Naive B cell (primary cell): ENCODE data around the gene TNRC18. TPM values are rescaled to one million over a fixed set of nuclear protein-coding genes. Genes with fewer than 3 reads are reported as not detected.
"Not testable (repeated sequence)": the region's sequence is repeated elsewhere in the genome, so short reads cannot be mapped to it uniquely, and the experiment has no call there.

Source experiments
- ATAC-seq, 2 donors: fragments of 150-1000 bp; cut with Tn5 transposase; 2 replicates each; pipeline ENCODE4 v1.10.0; 2021; ENCODE audit warnings: low read depth in 2 of 2, mild to moderate bottlenecking in 2 of 2, moderate library complexity in 2 of 2
- DNase-seq: peaks from one replicate; pipeline ENCODE4 v3.0.0; 2022
- H3K27ac Mint-ChIP-seq, 6 donors: one replicate each; pipeline ENCODE4 v1.8.0; 2020 to 2022; ENCODE audit warnings: mild to moderate bottlenecking in 6 of 6, mixed read lengths in 6 of 6, moderate library complexity in 5 of 6, inconsistent platforms in 2 of 6
- H3K27me3 Mint-ChIP-seq, 3 donors: one replicate each; pipeline ENCODE4 v1.8.0; 2021 to 2022; ENCODE audit warnings: mixed read lengths in 3 of 3, mild to moderate bottlenecking in 1 of 3
- H3K36me3 Mint-ChIP-seq, 2 donors: one replicate each; pipeline ENCODE4 v1.8.0; 2020 to 2022; ENCODE audit warnings: mixed read lengths in 2 of 2, inconsistent platforms in 1 of 2, mild to moderate bottlenecking in 1 of 2
- H3K4me1 Mint-ChIP-seq, 3 donors: one replicate each; pipeline ENCODE4 v1.8.0; 2020 to 2022; ENCODE audit warnings: mixed read lengths in 3 of 3, inconsistent platforms in 1 of 3, mild to moderate bottlenecking in 1 of 3, moderate library complexity in 1 of 3
- H3K4me3 Mint-ChIP-seq, 8 donors: one replicate each; pipeline ENCODE4 v1.8.0; 2020 to 2022; ENCODE audit warnings: mild to moderate bottlenecking in 8 of 8, mixed read lengths in 8 of 8, moderate library complexity in 8 of 8, inconsistent platforms in 2 of 8
- H3K9me3 Mint-ChIP-seq, 7 donors: one replicate each; pipeline ENCODE4 v1.8.0; 2020 to 2022; ENCODE audit warnings: mixed read lengths in 7 of 7, mild to moderate bottlenecking in 5 of 7, inconsistent platforms in 2 of 7, moderate library complexity in 1 of 7
- polyA plus RNA-seq, 6 donors: library from polyadenylated mRNA; unstranded; fragments of 300-500 nt; fragmentation: Illumina TruSeq; gene quantifications; one replicate each; pipeline ENCODE4 v1.2.3, GENCODE V29; 2021; ENCODE audit warnings: low read depth in 6 of 6

The TNRC18 gene
- polyA plus RNA-seq, 6 donors from 2014 or later, result 0.29 to 2.9 (median 2.0) TPM; not detected in 1

- Mint-ChIP-seq H3K27ac (no peak overlapping the region), H3K4me3 (peak overlapping the region in 1 of 8 donors; percentile 20), H3K27me3 (no peaks in the 10 kb centered on the region), H3K9me3 (peaks cover 0 to 34% (median 23%) of the 10 kb centered on the region in 7 donors), H3K36me3 (peaks cover 26 to 45% of the 10 kb centered on the region in 2 donors), H3K4me1 (peaks cover 6 to 9% (median 8%) of the 10 kb centered on the region in 3 donors)
- no peak for ATAC-seq
- no peak for DNase-seq
Observed at GRCh38 chr7:5337047-5337446, 86.6 kb downstream of the TNRC18 start.

- no peak for ATAC-seq
- peaks cover 15 to 22% (median 17%) of the 10 kb centered on the region in 3 donors for H3K4me1 Mint-ChIP-seq
- peaks cover 0 to 27% (median 20%) of the 10 kb centered on the region in 7 donors for H3K9me3 Mint-ChIP-seq
- peak overlapping the region in 1 of 8 donors; percentile 37 for H3K4me3 Mint-ChIP-seq
- peaks cover 19 to 34% of the 10 kb centered on the region in 2 donors for H3K36me3 Mint-ChIP-seq
- no peak for DNase-seq
- H3K27ac Mint-ChIP-seq, result peak overlapping the region in 1 of 6 donors; percentile 57
- H3K27me3 Mint-ChIP-seq, result no peaks in the 10 kb centered on the region
Observed at GRCh38 chr7:5334671-5335070, 89.0 kb downstream of the TNRC18 start.

GRCh38 chr7:5333121-5334045 is 90.3 kb downstream of the TNRC18 start:
- Mint-ChIP-seq H3K4me3 (peak overlapping the region in 1 of 8 donors; percentile 42), H3K36me3 (peaks cover 18 to 32% of the 10 kb centered on the region in 2 donors), H3K9me3 (peaks cover 0 to 26% (median 20%) of the 10 kb centered on the region in 7 donors), H3K27me3 (no peaks in the 10 kb centered on the region), H3K27ac (peak overlapping the region in 1 of 6 donors; percentile 93), H3K4me1 (peaks cover 15 to 22% (median 17%) of the 10 kb centered on the region in 3 donors)
- ATAC-seq (no peak), DNase-seq (no peak)

GRCh38 chr7:5332579-5332978 is 91.1 kb downstream of the TNRC18 start:
- H3K27me3 Mint-ChIP-seq, result no peaks in the 10 kb centered on the region
- peaks cover 18 to 32% of the 10 kb centered on the region in 2 donors for H3K36me3 Mint-ChIP-seq

GRCh38 chr7:5330288-5330687 is 93.3 kb downstream of the TNRC18 start:
- Mint-ChIP-seq H3K36me3 (peaks cover 4 to 23% of the 10 kb centered on the region in 2 donors), H3K9me3 (peaks cover 0 to 6% (median 0%) of the 10 kb centered on the region in 7 donors), H3K4me3 (no peak overlapping the region), H3K27ac (no peak overlapping the region), H3K4me1 (peaks cover 15 to 22% (median 17%) of the 10 kb centered on the region in 3 donors), H3K27me3 (no peaks in the 10 kb centered on the region)
- DNase-seq (no peak), ATAC-seq (no peak)

More at GRCh38 chr7:5332579-5332978, 91.1 kb downstream of the TNRC18 start:
- Mint-ChIP-seq H3K9me3 (peaks cover 0 to 25% (median 18%) of the 10 kb centered on the region in 7 donors), H3K4me1 (peaks cover 15 to 22% (median 17%) of the 10 kb centered on the region in 3 donors), H3K4me3 (no peak overlapping the region), H3K27ac (no peak overlapping the region)
- no peak for DNase-seq
- no peak for ATAC-seq

GRCh38 chr7:5324961-5325360 is 98.7 kb downstream of the TNRC18 start:
- Mint-ChIP-seq H3K27ac (peak overlapping the region in 1 of 6 donors; percentile 33), H3K9me3 (peaks cover 0 to 5% (median 2%) of the 10 kb centered on the region in 7 donors), H3K4me1 (peaks cover 0 to 5% (median 0%) of the 10 kb centered on the region in 3 donors), H3K27me3 (no peaks in the 10 kb centered on the region), H3K4me3 (no peak overlapping the region), H3K36me3 (peaks cover 2 to 19% of the 10 kb centered on the region in 2 donors)
- no peak for DNase-seq
- ATAC-seq, result no peak

GRCh38 chr7:5323800-5324781 is 99.5 kb downstream of the TNRC18 start:
- not testable (repeated sequence) for ATAC-seq, H3K27me3 Mint-ChIP-seq, H3K4me1 Mint-ChIP-seq, H3K4me3 Mint-ChIP-seq, DNase-seq
- peak overlapping the region in 1 of 6 donors; percentile 71 for H3K27ac Mint-ChIP-seq
- peaks cover 0 to 13% (median 8%) of the 10 kb centered on the region in 7 donors for H3K9me3 Mint-ChIP-seq
- H3K36me3 Mint-ChIP-seq, result peaks cover 8 to 28% of the 10 kb centered on the region in 2 donors

- H3K4me1 Mint-ChIP-seq, result peaks cover 0 to 5% (median 0%) of the 10 kb centered on the region in 3 donors
- no peak for DNase-seq
- ATAC-seq, result no peak
- H3K4me3 Mint-ChIP-seq, result no peak overlapping the region
- H3K27ac Mint-ChIP-seq, result no peak overlapping the region
- H3K36me3 Mint-ChIP-seq, result peaks cover 19 to 38% of the 10 kb centered on the region in 2 donors
- H3K27me3 Mint-ChIP-seq, result no peaks in the 10 kb centered on the region
- H3K9me3 Mint-ChIP-seq, result peaks cover 0 to 25% (median 19%) of the 10 kb centered on the region in 7 donors
Observed at GRCh38 chr7:5322621-5323410, 100.8 kb downstream of the TNRC18 start.

GRCh38 chr7:5320802-5321396 is 102.7 kb downstream of the TNRC18 start:
- Mint-ChIP-seq H3K36me3 (peaks cover 19 to 38% of the 10 kb centered on the region in 2 donors), H3K4me1 (peaks cover 0 to 5% (median 0%) of the 10 kb centered on the region in 3 donors), H3K9me3 (peaks cover 0 to 27% (median 20%) of the 10 kb centered on the region in 7 donors), H3K27ac (no peak overlapping the region), H3K4me3 (peak overlapping the region in 1 of 8 donors; percentile 42), H3K27me3 (no peaks in the 10 kb centered on the region)
- no peak for DNase-seq
- ATAC-seq, result no peak

- peaks cover 0 to 27% (median 20%) of the 10 kb centered on the region in 7 donors for H3K9me3 Mint-ChIP-seq
- no peak for DNase-seq
- H3K4me1 Mint-ChIP-seq, result peaks cover 0 to 5% (median 0%) of the 10 kb centered on the region in 3 donors
- H3K4me3 Mint-ChIP-seq, result peak overlapping the region in 1 of 8 donors; percentile 42
- peaks cover 19 to 38% of the 10 kb centered on the region in 2 donors for H3K36me3 Mint-ChIP-seq
- ATAC-seq, result no peak
- no peak overlapping the region for H3K27ac Mint-ChIP-seq
- H3K27me3 Mint-ChIP-seq, result no peaks in the 10 kb centered on the region
Observed at GRCh38 chr7:5320391-5320790, 103.2 kb downstream of the TNRC18 start.

GRCh38 chr7:5318613-5319012 is 105.0 kb downstream of the TNRC18 start:
- H3K9me3 Mint-ChIP-seq, result peaks cover 0 to 27% (median 20%) of the 10 kb centered on the region in 7 donors
- not testable (repeated sequence) for ATAC-seq, DNase-seq, H3K4me1 Mint-ChIP-seq, H3K4me3 Mint-ChIP-seq, H3K27me3 Mint-ChIP-seq
- peaks cover 19 to 38% of the 10 kb centered on the region in 2 donors for H3K36me3 Mint-ChIP-seq
- peak overlapping the region in 1 of 6 donors; percentile 23 for H3K27ac Mint-ChIP-seq

- peaks cover 0 to 26% (median 20%) of the 10 kb centered on the region in 7 donors for H3K9me3 Mint-ChIP-seq
- DNase-seq, result no peak
- no peaks in the 10 kb centered on the region for H3K4me1 Mint-ChIP-seq
- H3K4me3 Mint-ChIP-seq, result no peak overlapping the region
- H3K27me3 Mint-ChIP-seq, result no peaks in the 10 kb centered on the region
- H3K27ac Mint-ChIP-seq, result no peak overlapping the region
- H3K36me3 Mint-ChIP-seq, result peaks cover 22 to 30% of the 10 kb centered on the region in 2 donors
- ATAC-seq, result no peak
Observed at GRCh38 chr7:5315761-5316160, 107.9 kb downstream of the TNRC18 start.
